ENCODE measurements around the gene ATRIP. TPM values are rescaled to one million over a fixed set of nuclear protein-coding genes. Genes with fewer than 3 reads are reported as not detected.
A peak's percentile ranks its signal among the peaks of the same experiment; 100 is the strongest.

Gene ATRIP
- total RNA-seq, 1 donor from 2014 or later = 8.3 TPM

DNA sequence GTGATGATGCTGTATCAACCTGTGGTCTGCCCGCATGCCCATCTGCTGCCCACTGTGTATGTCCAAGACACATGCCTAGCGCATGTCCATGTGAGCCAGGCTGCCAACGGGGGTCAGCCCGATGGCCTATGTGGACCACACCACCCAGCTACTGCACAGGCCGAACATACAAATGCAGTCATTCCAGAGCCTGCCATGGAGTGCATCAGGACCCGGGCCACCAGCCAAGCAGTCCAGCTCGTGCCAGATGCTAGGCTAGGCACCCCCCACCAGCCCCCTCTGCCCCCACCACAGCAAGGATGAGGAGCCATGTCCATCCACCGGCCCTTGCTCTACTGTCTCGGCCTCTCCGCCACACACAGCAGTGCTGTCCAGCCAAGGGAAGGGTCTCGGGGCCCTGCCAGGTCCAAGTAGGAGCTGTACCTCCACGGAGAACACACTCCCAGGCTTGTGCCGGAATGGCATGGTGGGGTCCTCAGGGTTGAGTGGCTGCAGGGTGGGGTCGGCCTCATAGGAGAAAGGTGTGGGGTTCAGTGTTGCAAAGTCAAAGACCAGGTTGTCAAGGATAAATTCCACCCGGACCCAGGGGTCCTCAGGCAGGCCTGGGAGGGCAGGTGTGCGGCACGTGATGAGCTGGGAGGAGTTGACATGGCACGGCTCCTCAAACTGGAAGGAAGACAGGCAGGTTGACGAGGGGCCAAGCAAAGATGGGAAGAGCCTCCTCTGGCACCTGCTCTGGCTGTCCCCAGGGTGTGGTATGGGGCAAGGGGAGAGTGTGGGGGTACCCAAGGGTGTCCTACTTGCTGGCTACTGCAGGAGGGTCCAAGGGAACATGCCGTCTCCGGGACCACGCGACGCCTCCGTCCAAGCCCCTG lies 31.9 kb upstream of the ATRIP start:
- no peaks in the 10 kb centered on the region for H3K9me3 Mint-ChIP-seq
- no peak overlapping the region for H3K4me2 ChIP-seq
- no peak overlapping the region for H3K9ac ChIP-seq
- no peaks in the 10 kb centered on the region for H3K27me3 ChIP-seq
- H4K20me1 ChIP-seq (ENCODE audit: low read depth) = peaks cover 13% of the 10 kb centered on the region
- TF ChIP-seq, protein P1, sequence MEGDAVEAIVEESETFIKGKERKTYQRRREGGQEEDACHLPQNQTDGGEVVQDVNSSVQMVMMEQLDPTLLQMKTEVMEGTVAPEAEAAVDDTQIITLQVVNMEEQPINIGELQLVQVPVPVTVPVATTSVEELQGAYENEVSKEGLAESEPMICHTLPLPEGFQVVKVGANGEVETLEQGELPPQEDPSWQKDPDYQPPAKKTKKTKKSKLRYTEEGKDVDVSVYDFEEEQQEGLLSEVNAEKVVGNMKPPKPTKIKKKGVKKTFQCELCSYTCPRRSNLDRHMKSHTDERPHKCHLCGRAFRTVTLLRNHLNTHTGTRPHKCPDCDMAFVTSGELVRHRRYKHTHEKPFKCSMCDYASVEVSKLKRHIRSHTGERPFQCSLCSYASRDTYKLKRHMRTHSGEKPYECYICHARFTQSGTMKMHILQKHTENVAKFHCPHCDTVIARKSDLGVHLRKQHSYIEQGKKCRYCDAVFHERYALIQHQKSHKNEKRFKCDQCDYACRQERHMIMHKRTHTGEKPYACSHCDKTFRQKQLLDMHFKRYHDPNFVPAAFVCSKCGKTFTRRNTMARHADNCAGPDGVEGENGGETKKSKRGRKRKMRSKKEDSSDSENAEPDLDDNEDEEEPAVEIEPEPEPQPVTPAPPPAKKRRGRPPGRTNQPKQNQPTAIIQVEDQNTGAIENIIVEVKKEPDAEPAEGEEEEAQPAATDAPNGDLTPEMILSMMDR (IDR thresholded peaks at IDR 0.05) = no peak
- TF ChIP-seq EZH2phosphoT487 (IDR thresholded peaks at IDR 0.05) (no peak), EZH2 (IDR thresholded peaks at IDR 0.05) (no peak)
- H3K27me3 Mint-ChIP-seq (ENCODE audit: insufficient read depth, low read depth) = peaks cover 7% of the 10 kb centered on the region
- no peak overlapping the region for H3K27ac Mint-ChIP-seq
- H3K4me3 Mint-ChIP-seq = no peak overlapping the region
- H3K9me3 ChIP-seq (ENCODE audit: low read depth) = no peaks in the 10 kb centered on the region
- no peak overlapping the region for H3K4me3 ChIP-seq
- no peaks in the 10 kb centered on the region for H3K4me1 Mint-ChIP-seq
- no peaks in the 10 kb centered on the region for H3F3A ChIP-seq (ENCODE audit: low read depth)
- no peaks in the 10 kb centered on the region for H3K36me3 ChIP-seq
- no peak for DNase-seq (ENCODE audit: low spot score)
- H2AFZ ChIP-seq (replicated peaks) = no peak overlapping the region
- H3K27ac ChIP-seq = no peak overlapping the region
- no peaks in the 10 kb centered on the region for H3K4me1 ChIP-seq
- peaks cover 22% of the 10 kb centered on the region for H3K36me3 Mint-ChIP-seq
- H3K79me2 ChIP-seq (ENCODE audit: low read depth) = no peaks in the 10 kb centered on the region

DNA sequence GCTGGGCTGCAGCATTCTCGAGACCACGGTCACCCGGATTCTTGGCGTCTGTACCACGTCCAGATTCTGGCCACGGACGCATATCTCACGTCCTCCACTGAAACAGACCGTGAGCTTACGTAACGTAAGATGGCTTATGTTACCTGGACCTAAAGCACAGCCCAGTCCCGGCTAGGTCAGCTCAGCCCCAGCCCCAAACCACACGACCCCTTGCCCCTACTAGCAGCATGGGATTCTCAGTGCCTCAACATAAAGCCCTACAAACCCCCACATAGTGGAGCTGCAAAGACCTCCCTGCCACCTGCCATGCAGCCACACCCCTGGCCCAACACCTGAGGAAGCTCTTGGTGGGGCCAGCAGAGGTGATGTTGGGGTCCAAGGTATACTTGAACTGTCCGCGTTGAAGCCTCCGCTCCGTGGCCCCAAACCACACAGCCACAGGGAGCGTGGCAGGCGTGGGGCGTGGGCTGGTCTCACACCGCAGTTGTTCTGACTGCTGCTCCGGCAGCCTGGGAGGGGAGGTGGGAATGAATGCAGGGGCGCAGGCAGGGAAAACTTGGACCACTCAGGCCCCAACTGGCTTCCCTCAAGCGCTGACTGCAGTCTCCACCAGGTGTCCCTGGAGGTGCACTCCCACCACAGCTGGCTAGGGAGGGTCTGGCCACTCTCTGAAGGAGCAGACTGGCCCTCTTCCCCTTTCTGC lies 31.1 kb upstream of the ATRIP start:
- H3K36me3 Mint-ChIP-seq = peaks cover 22% of the 10 kb centered on the region
- H3K27me3 Mint-ChIP-seq (ENCODE audit: insufficient read depth, low read depth) = peaks cover 7% of the 10 kb centered on the region
- no peak for DNase-seq (ENCODE audit: low spot score)
- Histone ChIP-seq H2AFZ (replicated peaks) (no peak overlapping the region), H3F3A (ENCODE audit: low read depth) (no peaks in the 10 kb centered on the region), H3K79me2 (ENCODE audit: low read depth) (no peaks in the 10 kb centered on the region), H3K4me3 (no peak overlapping the region), H3K4me1 (no peaks in the 10 kb centered on the region), H3K4me2 (no peak overlapping the region), H3K27ac (no peak overlapping the region), H3K9ac (no peak overlapping the region), H4K20me1 (ENCODE audit: low read depth) (peaks cover 14% of the 10 kb centered on the region), H3K27me3 (no peaks in the 10 kb centered on the region), H3K36me3 (no peaks in the 10 kb centered on the region), H3K9me3 (ENCODE audit: low read depth) (no peaks in the 10 kb centered on the region)
- no peak for TF ChIP-seq EZH2 (IDR thresholded peaks at IDR 0.05)
- TF ChIP-seq, protein P1 (IDR thresholded peaks at IDR 0.05) = peak; percentile 9
- no peak overlapping the region for H3K27ac Mint-ChIP-seq
- no peak overlapping the region for H3K4me3 Mint-ChIP-seq
- no peaks in the 10 kb centered on the region for H3K4me1 Mint-ChIP-seq
- no peaks in the 10 kb centered on the region for H3K9me3 Mint-ChIP-seq

GRCh38 chr3:48416091-48416505 lies 30.4 kb upstream of the ATRIP start:
- TF ChIP-seq, protein P1 (IDR thresholded peaks at IDR 0.05) = no peak
- TF ChIP-seq EZH2 (IDR thresholded peaks at IDR 0.05) = no peak
- no peak for TF ChIP-seq EZH2phosphoT487 (IDR thresholded peaks at IDR 0.05)
- peaks cover 21% of the 10 kb centered on the region for H4K20me1 ChIP-seq (ENCODE audit: low read depth)
- peaks cover 25% of the 10 kb centered on the region for H3K36me3 Mint-ChIP-seq
- no peaks in the 10 kb centered on the region for H3K79me2 ChIP-seq (ENCODE audit: low read depth)
- no peaks in the 10 kb centered on the region for H3K4me1 Mint-ChIP-seq
- no peaks in the 10 kb centered on the region for H3K9me3 Mint-ChIP-seq
- no peak overlapping the region for H3K4me3 Mint-ChIP-seq
- no peak overlapping the region for H3K4me2 ChIP-seq
- no peaks in the 10 kb centered on the region for H3K27me3 ChIP-seq
- H3K27me3 Mint-ChIP-seq (ENCODE audit: insufficient read depth, low read depth) = peaks cover 7% of the 10 kb centered on the region
- H3K27ac Mint-ChIP-seq = no peak overlapping the region
- DNase-seq (ENCODE audit: low spot score) = no peak
- H3K9me3 ChIP-seq (ENCODE audit: low read depth) = no peaks in the 10 kb centered on the region
- no peak overlapping the region for H2AFZ ChIP-seq (replicated peaks)
- H3K4me3 ChIP-seq = no peak overlapping the region
- no peaks in the 10 kb centered on the region for H3F3A ChIP-seq (ENCODE audit: low read depth)
- H3K27ac ChIP-seq = no peak overlapping the region
- no peak overlapping the region for H3K9ac ChIP-seq
- H3K4me1 ChIP-seq = no peaks in the 10 kb centered on the region
- no peaks in the 10 kb centered on the region for H3K36me3 ChIP-seq
